GM12874 (cell line): ENCODE results near the gene MAN2A2.

Experiments
- CTCF ChIP-seq: IDR thresholded peaks from 2 replicates; pipeline ENCODE4 v1.5.1; 2011; ENCODE audit warnings: low read depth, mild to moderate bottlenecking, control low read depth, low read length, moderate library complexity; ENCODE audit not compliant: insufficient read depth

Gene MAN2A2

GRCh38 chr15:90934256-90934948 lies 31.3 kb downstream of the MAN2A2 start:
- TF ChIP-seq CTCF, result peak; percentile 95

GRCh38 chr15:90934949-90935751 lies 32.0 kb downstream of the MAN2A2 start, which contains the start of gene UNC45A:
UNC45A (plus strand) TSS chr15:90935285; CDS start chr15:90935325, 40 bp downstream.
- 0 out of 2 replicates have a peak, but pooled peaks have one; percentile 0 for TF ChIP-seq CTCF

GRCh38 chr15:90936823-90937222 lies 33.7 kb downstream of the MAN2A2 start:
- TF ChIP-seq CTCF, result no peak

- no peak for TF ChIP-seq CTCF
Measured at GRCh38 chr15:90938261-90938660, 35.2 kb downstream of the MAN2A2 start.

- no peak for TF ChIP-seq CTCF
Measured at GRCh38 chr15:90939756-90940155, 36.7 kb downstream of the MAN2A2 start.

GRCh38 chr15:90941038-90941437 lies 37.9 kb downstream of the MAN2A2 start:
- no peak for TF ChIP-seq CTCF

- no peak for TF ChIP-seq CTCF
Measured at GRCh38 chr15:90942354-90943120, 39.4 kb downstream of the MAN2A2 start.
